RWPE2 (cell line): ENCODE data around the gene MAP1S.

ENCODE experiments used
- ATAC-seq: fragments of 200-7000 bp; cut with Tn5 transposase; 3 replicates; pipeline ENCODE4 v1.9.1; 2021; ENCODE audit warnings: low read depth
- DNase-seq: peaks from one replicate; pipeline ENCODE4 v3.0.0-alpha.2; 2020; ENCODE audit warnings: low spot score
- H3K27ac ChIP-seq: fragments of 450-650 bp; 2 replicates; pipeline ENCODE4 v1.5.1; 2017; ENCODE audit warnings: mild to moderate bottlenecking; ENCODE audit not compliant: poor library complexity, severe bottlenecking
- H3K27me3 ChIP-seq: fragments of 250-450 bp; sonication (Bioruptor Pico); 2 replicates; pipeline ENCODE4 v1.5.1; 2021; ENCODE audit warnings: mild to moderate bottlenecking, moderate library complexity; ENCODE audit not compliant: insufficient read depth, poor library complexity, severe bottlenecking
- H3K36me3 ChIP-seq: fragments of 250-450 bp; sonication (Bioruptor Pico); 2 replicates; pipeline ENCODE4 v1.5.1; 2020; ENCODE audit warnings: low read depth, mild to moderate bottlenecking, moderate library complexity
- H3K4me1 ChIP-seq: fragments of 250-450 bp; sonication (Bioruptor Pico); 2 replicates; pipeline ENCODE4 v1.5.1; 2021; ENCODE audit warnings: mild to moderate bottlenecking, moderate library complexity; ENCODE audit not compliant: insufficient read depth, poor library complexity, severe bottlenecking
- H3K4me3 ChIP-seq: fragments of 250-450 bp; sonication (Bioruptor Pico); 2 replicates; pipeline ENCODE4 v1.5.1; 2021; ENCODE audit warnings: mild to moderate bottlenecking, moderate library complexity; ENCODE audit not compliant: severe bottlenecking
- H3K9me3 ChIP-seq: fragments of 250-450 bp; sonication (Bioruptor Pico); 2 replicates; pipeline ENCODE4 v1.5.1; 2021; ENCODE audit warnings: mild to moderate bottlenecking, moderate library complexity; ENCODE audit not compliant: severe bottlenecking
- CTCF ChIP-seq: fragments of 450-650 bp; IDR thresholded peaks from one replicate; pipeline ENCODE4 v1.5.1; 2017; ENCODE audit warnings: mild to moderate bottlenecking, moderate library complexity; ENCODE audit not compliant: poor library complexity, severe bottlenecking

Gene MAP1S

GRCh38 chr19:17720440-17720839 is 1.2 kb downstream of the MAP1S start:
- Histone ChIP-seq H3K36me3 (peaks cover 22% of the 10 kb centered on the region), H3K27me3 (no peaks in the 10 kb centered on the region), H3K4me3 (peak overlapping the region; percentile 74), H3K27ac (no peak overlapping the region), H3K9me3 (no peaks in the 10 kb centered on the region), H3K4me1 (peaks cover 5% of the 10 kb centered on the region)
- DNase-seq: no peak
- TF ChIP-seq CTCF: no peak
- no peak for ATAC-seq

GRCh38 chr19:17721111-17721628 is 1.9 kb downstream of the MAP1S start:
- Histone ChIP-seq H3K4me1 (peaks cover 5% of the 10 kb centered on the region), H3K4me3 (no peak overlapping the region), H3K9me3 (no peaks in the 10 kb centered on the region), H3K36me3 (peaks cover 28% of the 10 kb centered on the region), H3K27ac (no peak overlapping the region), H3K27me3 (no peaks in the 10 kb centered on the region)
- ATAC-seq (no peak), DNase-seq (no peak)
- no peak for TF ChIP-seq CTCF

- H3K27ac ChIP-seq: no peak overlapping the region
- ATAC-seq (no peak), DNase-seq (no peak)
- TF ChIP-seq CTCF: no peak
- H3K36me3 ChIP-seq: peaks cover 30% of the 10 kb centered on the region
- H3K9me3 ChIP-seq: no peaks in the 10 kb centered on the region
- no peaks in the 10 kb centered on the region for H3K27me3 ChIP-seq
- H3K4me3 ChIP-seq: no peak overlapping the region
- peaks cover 5% of the 10 kb centered on the region for H3K4me1 ChIP-seq
Measured at GRCh38 chr19:17721821-17722220, 2.5 kb downstream of the MAP1S start.

- peaks cover 30% of the 10 kb centered on the region for H3K36me3 ChIP-seq
- no peak for ATAC-seq
- no peaks in the 10 kb centered on the region for H3K4me1 ChIP-seq
- H3K27ac ChIP-seq: no peak overlapping the region
- TF ChIP-seq CTCF: no peak
- DNase-seq: no peak
- H3K27me3 ChIP-seq: no peaks in the 10 kb centered on the region
- H3K9me3 ChIP-seq: no peaks in the 10 kb centered on the region
- H3K4me3 ChIP-seq: no peak overlapping the region
Measured at GRCh38 chr19:17722655-17723240, 3.5 kb downstream of the MAP1S start.

GRCh38 chr19:17724655-17725054 is 5.4 kb downstream of the MAP1S start:
- Histone ChIP-seq H3K27ac (no peak overlapping the region), H3K36me3 (peaks cover 38% of the 10 kb centered on the region), H3K4me3 (no peak overlapping the region), H3K4me1 (no peaks in the 10 kb centered on the region), H3K27me3 (no peaks in the 10 kb centered on the region), H3K9me3 (no peaks in the 10 kb centered on the region)
- DNase-seq (no peak), ATAC-seq (no peak)
- no peak for TF ChIP-seq CTCF
